K562 (cell line): Measurements from ENCODE around the gene RPUSD2. TPM values are rescaled to one million over a fixed set of nuclear protein-coding genes. Genes with fewer than 3 reads are reported as not detected.

Experiments
- polyA plus RNA-seq, 8 experiments: library from polyadenylated mRNA; depleted of rRNA in 4 of 8; stranded (reverse) in 5 of 8; unstranded in 3 of 8; fragments of >200 nt; fragmentation: Nextera tagmentation in 2 of 8; fragmentation: Illumina TruSeq in 1 of 8; extraction: Ambion mirVana in 2 of 8; extraction: Trizol in 1 of 8; gene quantifications; 2 replicates each; pipeline versions ENCODE4 v1.2.1 to v1.2.3, GENCODE V29; 2011 to 2014; ENCODE audit warnings: inconsistent platforms in 1 of 8, missing spikeins in 1 of 8
- small RNA-seq: library from RNA; depleted of rRNA; stranded (forward); fragments of <200 nt; gene quantifications from one replicate; pipeline ENCODE3, GENCODE V24; 2014
- total RNA-seq, 7 experiments: library from RNA; depleted of rRNA in 6 of 7; stranded (reverse); fragments of >200 nt in 6 of 7; fragmentation: Illumina TruSeq in 2 of 7; extraction: Trizol in 2 of 7; gene quantifications; 2 replicates each; pipeline versions ENCODE4 v1.2.1 to v1.2.3, GENCODE V29; 2011 to 2021; ENCODE audit warnings: low replicate concordance in 1 of 7

Gene RPUSD2
- total and polyA plus RNA-seq, 9 of the 15 experiments (the other 6 are each of a cell fraction or from before 2014, with no cell fraction given), result 3.7 to 30.2 (median 14.3) TPM

Small RNA genes within 50 kb of the gene (small RNA-seq; reads per million reads assigned to genes)
- gene RF00017 (not detected), gene RN7SL376P (not detected), gene RNU6-516P (not detected)

Other genes starting within 250 kb of the RPUSD2 start
Only the 7 nearest of the 16 such genes appear.
- 2.5 and 3.0 TPM in 2 replicates for gene IVD, start 163.5 kb upstream of the RPUSD2 start, total RNA-seq (2014; rRNA removed)
- 2.2 and 2.4 TPM in 2 replicates for gene IVD, start 163.5 kb upstream of the RPUSD2 start, total RNA-seq (2014; rRNA removed; fragmentation: Illumina TruSeq; extraction: Trizol)
- 1.5 and 2.0 TPM in 2 replicates for gene IVD, start 163.5 kb upstream of the RPUSD2 start, total RNA-seq (2015; rRNA removed; fragmentation: Illumina TruSeq; extraction: Trizol)
- 3.6 and 5.6 TPM in 2 replicates for gene IVD, start 163.5 kb upstream of the RPUSD2 start, total RNA-seq (2021)
- gene IVD, start 163.5 kb upstream of the RPUSD2 start, polyA plus RNA-seq (2011; rRNA removed), result 4.5 and 6.9 TPM in 2 replicates
- gene IVD, start 163.5 kb upstream of the RPUSD2 start, polyA plus RNA-seq (2014; fragmentation: Illumina TruSeq; extraction: Trizol), result 1.1 and 1.4 TPM in 2 replicates
- under 1 TPM; 0.15 to 0.45 TPM for gene IVD, start 163.5 kb upstream of the RPUSD2 start, polyA plus RNA-seq (2014; fragmentation: Nextera tagmentation; extraction: Ambion mirVana)
- gene IVD, start 163.5 kb upstream of the RPUSD2 start, polyA plus RNA-seq (2014; rRNA removed), result 2.9 and 3.5 TPM in 2 replicates
- gene BAHD1, start 128.3 kb upstream of the RPUSD2 start, total RNA-seq (2014; rRNA removed), result 15.2 and 20.8 TPM in 2 replicates
- 9.7 and 10.3 TPM in 2 replicates for gene BAHD1, start 128.3 kb upstream of the RPUSD2 start, total RNA-seq (2014; rRNA removed; fragmentation: Illumina TruSeq; extraction: Trizol)
- 11.5 and 12.3 TPM in 2 replicates for gene BAHD1, start 128.3 kb upstream of the RPUSD2 start, total RNA-seq (2015; rRNA removed; fragmentation: Illumina TruSeq; extraction: Trizol)
- gene BAHD1, start 128.3 kb upstream of the RPUSD2 start, total RNA-seq (2021), result 33.6 and 38.5 TPM in 2 replicates
- gene BAHD1, start 128.3 kb upstream of the RPUSD2 start, polyA plus RNA-seq (2011; rRNA removed), result 9.7 and 10.6 TPM in 2 replicates
- gene BAHD1, start 128.3 kb upstream of the RPUSD2 start, polyA plus RNA-seq (2014; fragmentation: Illumina TruSeq; extraction: Trizol), result 18.4 and 26.4 TPM in 2 replicates
- under 1 TPM; 0.55 to 0.80 TPM for gene BAHD1, start 128.3 kb upstream of the RPUSD2 start, polyA plus RNA-seq (2014; fragmentation: Nextera tagmentation; extraction: Ambion mirVana)
- gene BAHD1, start 128.3 kb upstream of the RPUSD2 start, polyA plus RNA-seq (2014; rRNA removed), result 19.0 and 19.4 TPM in 2 replicates
- gene CHST14, start 98.3 kb upstream of the RPUSD2 start, total RNA-seq (2014; rRNA removed), result 4.0 and 5.6 TPM in 2 replicates
- 2.3 and 2.5 TPM in 2 replicates for gene CHST14, start 98.3 kb upstream of the RPUSD2 start, total RNA-seq (2014; rRNA removed; fragmentation: Illumina TruSeq; extraction: Trizol)
- 4.6 TPM in 2 replicates for gene CHST14, start 98.3 kb upstream of the RPUSD2 start, total RNA-seq (2015; rRNA removed; fragmentation: Illumina TruSeq; extraction: Trizol)
- gene CHST14, start 98.3 kb upstream of the RPUSD2 start, total RNA-seq (2021), result 11.2 and 12.1 TPM in 2 replicates
- 4.5 and 6.4 TPM in 2 replicates for gene CHST14, start 98.3 kb upstream of the RPUSD2 start, polyA plus RNA-seq (2011; rRNA removed)
- gene CHST14, start 98.3 kb upstream of the RPUSD2 start, polyA plus RNA-seq (2014; fragmentation: Illumina TruSeq; extraction: Trizol), result 6.3 and 7.5 TPM in 2 replicates
- gene CHST14, start 98.3 kb upstream of the RPUSD2 start, polyA plus RNA-seq (2014; fragmentation: Nextera tagmentation; extraction: Ambion mirVana), result 1 to 10 TPM; 1.6 to 2.3 TPM
- gene CHST14, start 98.3 kb upstream of the RPUSD2 start, polyA plus RNA-seq (2014; rRNA removed), result 3.9 and 4.8 TPM in 2 replicates
- 22.2 and 26.8 TPM in 2 replicates for gene CCDC32, start 4.3 kb upstream of the RPUSD2 start, total RNA-seq (2014; rRNA removed)
- 53.3 and 75.6 TPM in 2 replicates for gene CCDC32, start 4.3 kb upstream of the RPUSD2 start, total RNA-seq (2014; rRNA removed; fragmentation: Illumina TruSeq; extraction: Trizol)
- 21.6 and 30.7 TPM in 2 replicates for gene CCDC32, start 4.3 kb upstream of the RPUSD2 start, total RNA-seq (2015; rRNA removed; fragmentation: Illumina TruSeq; extraction: Trizol)
- 33.8 and 38.0 TPM in 2 replicates for gene CCDC32, start 4.3 kb upstream of the RPUSD2 start, total RNA-seq (2021)
- 34.7 and 37.0 TPM in 2 replicates for gene CCDC32, start 4.3 kb upstream of the RPUSD2 start, polyA plus RNA-seq (2011; rRNA removed)
- 28.5 and 34.1 TPM in 2 replicates for gene CCDC32, start 4.3 kb upstream of the RPUSD2 start, polyA plus RNA-seq (2014; fragmentation: Illumina TruSeq; extraction: Trizol)
- gene CCDC32, start 4.3 kb upstream of the RPUSD2 start, polyA plus RNA-seq (2014; fragmentation: Nextera tagmentation; extraction: Ambion mirVana), result 10 to 100 TPM; 54.4 to 94.8 TPM
- 35.3 and 37.1 TPM in 2 replicates for gene CCDC32, start 4.3 kb upstream of the RPUSD2 start, polyA plus RNA-seq (2014; rRNA removed)
- 29.2 and 30.7 TPM in 2 replicates for gene KNL1, start 24.9 kb downstream of the RPUSD2 start, total RNA-seq (2014; rRNA removed)
- 62.1 and 74.1 TPM in 2 replicates for gene KNL1, start 24.9 kb downstream of the RPUSD2 start, total RNA-seq (2014; rRNA removed; fragmentation: Illumina TruSeq; extraction: Trizol)
- 58.8 and 65.4 TPM in 2 replicates for gene KNL1, start 24.9 kb downstream of the RPUSD2 start, total RNA-seq (2015; rRNA removed; fragmentation: Illumina TruSeq; extraction: Trizol)
- 32.1 and 34.8 TPM in 2 replicates for gene KNL1, start 24.9 kb downstream of the RPUSD2 start, total RNA-seq (2021)
- 29.8 and 34.6 TPM in 2 replicates for gene KNL1, start 24.9 kb downstream of the RPUSD2 start, polyA plus RNA-seq (2011; rRNA removed)
- gene KNL1, start 24.9 kb downstream of the RPUSD2 start, polyA plus RNA-seq (2014; fragmentation: Illumina TruSeq; extraction: Trizol), result 35.5 and 43.7 TPM in 2 replicates
- gene KNL1, start 24.9 kb downstream of the RPUSD2 start, polyA plus RNA-seq (2014; fragmentation: Nextera tagmentation; extraction: Ambion mirVana), result 10 to 100 TPM; 14.5 to 17.9 TPM
- 16.5 and 52.8 TPM in 2 replicates for gene KNL1, start 24.9 kb downstream of the RPUSD2 start, polyA plus RNA-seq (2014; rRNA removed)
- gene RAD51, start 125.9 kb downstream of the RPUSD2 start, total RNA-seq (2014; rRNA removed), result 34.6 and 41.9 TPM in 2 replicates
- gene RAD51, start 125.9 kb downstream of the RPUSD2 start, total RNA-seq (2014; rRNA removed; fragmentation: Illumina TruSeq; extraction: Trizol), result 29.8 and 35.7 TPM in 2 replicates
- 25.4 and 26.8 TPM in 2 replicates for gene RAD51, start 125.9 kb downstream of the RPUSD2 start, total RNA-seq (2015; rRNA removed; fragmentation: Illumina TruSeq; extraction: Trizol)
- 55.3 and 63.8 TPM in 2 replicates for gene RAD51, start 125.9 kb downstream of the RPUSD2 start, total RNA-seq (2021)
- gene RAD51, start 125.9 kb downstream of the RPUSD2 start, polyA plus RNA-seq (2011; rRNA removed), result 40.7 and 49.7 TPM in 2 replicates
- gene RAD51, start 125.9 kb downstream of the RPUSD2 start, polyA plus RNA-seq (2014; fragmentation: Illumina TruSeq; extraction: Trizol), result 48.5 and 52.3 TPM in 2 replicates
- gene RAD51, start 125.9 kb downstream of the RPUSD2 start, polyA plus RNA-seq (2014; fragmentation: Nextera tagmentation; extraction: Ambion mirVana), result 10 to 100 TPM; 16.0 to 16.6 TPM
- gene RAD51, start 125.9 kb downstream of the RPUSD2 start, polyA plus RNA-seq (2014; rRNA removed), result 44.8 and 46.7 TPM in 2 replicates
- gene RMDN3, start 186.0 kb downstream of the RPUSD2 start, total RNA-seq (2014; rRNA removed), result 25.9 and 33.8 TPM in 2 replicates
- 23.5 and 24.9 TPM in 2 replicates for gene RMDN3, start 186.0 kb downstream of the RPUSD2 start, total RNA-seq (2014; rRNA removed; fragmentation: Illumina TruSeq; extraction: Trizol)
- gene RMDN3, start 186.0 kb downstream of the RPUSD2 start, total RNA-seq (2015; rRNA removed; fragmentation: Illumina TruSeq; extraction: Trizol), result 25.4 and 26.4 TPM in 2 replicates
- gene RMDN3, start 186.0 kb downstream of the RPUSD2 start, total RNA-seq (2021), result 38.2 and 39.4 TPM in 2 replicates
- 28.9 and 32.7 TPM in 2 replicates for gene RMDN3, start 186.0 kb downstream of the RPUSD2 start, polyA plus RNA-seq (2011; rRNA removed)
- 31.4 and 33.3 TPM in 2 replicates for gene RMDN3, start 186.0 kb downstream of the RPUSD2 start, polyA plus RNA-seq (2014; fragmentation: Illumina TruSeq; extraction: Trizol)
- 1 to 10 TPM; 8.1 to 8.9 TPM for gene RMDN3, start 186.0 kb downstream of the RPUSD2 start, polyA plus RNA-seq (2014; fragmentation: Nextera tagmentation; extraction: Ambion mirVana)
- gene RMDN3, start 186.0 kb downstream of the RPUSD2 start, polyA plus RNA-seq (2014; rRNA removed), result 35.7 and 36.4 TPM in 2 replicates